ENCODE measurements around the gene ASCC2.
A peak's percentile ranks its signal among the peaks of the same experiment; 100 is the strongest.

The ASCC2 gene

DNA sequence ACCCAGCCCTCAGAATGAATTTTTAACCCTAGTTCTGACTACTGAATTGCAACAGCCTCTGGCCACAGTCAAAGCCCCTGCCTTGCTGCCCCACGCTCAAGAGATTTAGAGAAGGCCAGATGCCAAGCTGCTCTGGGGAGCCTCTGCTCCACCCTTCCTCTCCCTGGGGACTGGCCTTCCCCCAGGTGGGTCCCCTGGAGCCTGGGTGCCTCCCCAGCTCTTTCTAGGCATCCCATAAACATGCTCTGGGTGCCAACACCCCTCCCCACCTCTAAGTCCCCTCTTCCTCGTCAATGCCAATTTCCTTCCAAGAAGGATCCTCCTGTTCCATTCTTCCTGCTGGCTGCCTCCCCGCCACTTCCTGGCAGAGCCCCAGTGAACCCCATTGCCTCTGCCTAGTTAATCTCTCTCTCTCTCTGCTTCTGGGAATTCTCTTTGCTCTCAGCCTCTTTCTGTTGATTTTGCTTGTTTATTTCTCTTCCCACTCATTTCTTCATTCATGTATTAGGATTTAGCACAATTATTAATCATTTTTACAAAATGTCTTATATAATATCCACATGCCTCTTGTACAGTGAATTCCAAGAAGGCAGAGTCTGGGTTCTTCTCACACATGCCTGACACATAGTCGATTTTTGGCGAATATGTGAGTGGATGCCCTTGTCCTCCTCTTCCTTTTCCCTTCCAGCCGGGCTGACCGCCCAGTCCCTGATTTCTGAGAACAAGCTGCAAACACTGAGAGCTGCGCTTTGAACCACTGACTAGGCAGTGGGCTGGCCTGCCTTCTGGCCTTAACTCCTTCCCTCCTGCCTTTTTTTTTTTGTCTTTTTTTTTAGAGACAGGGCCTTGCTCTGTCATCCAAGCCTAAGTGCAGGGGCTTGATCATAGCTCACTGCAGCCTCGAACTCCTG is 53.4 kb downstream of the ASCC2 start:
- Histone ChIP-seq H3K9ac (ENCODE audit: low read length) (peak overlapping the region; percentile 42), H3K4me3 (ENCODE audit: low read length) (no peak overlapping the region), H3K9me3 (ENCODE audit: control insufficient read depth, low read length) (no peaks in the 10 kb centered on the region), H3K4me1 (ENCODE audit: control insufficient read depth, insufficient read depth, low read length) (peaks cover 33% of the 10 kb centered on the region), H3K36me3 (ENCODE audit: control insufficient read depth, insufficient read depth, low read length, severe bottlenecking) (peaks cover 24% of the 10 kb centered on the region), H3K27me3 (replicated peaks; ENCODE audit: control insufficient read depth, insufficient read depth, low read length) (no peaks in the 10 kb centered on the region)
- no peak for DNase-seq (ENCODE audit: low read depth)

DNA sequence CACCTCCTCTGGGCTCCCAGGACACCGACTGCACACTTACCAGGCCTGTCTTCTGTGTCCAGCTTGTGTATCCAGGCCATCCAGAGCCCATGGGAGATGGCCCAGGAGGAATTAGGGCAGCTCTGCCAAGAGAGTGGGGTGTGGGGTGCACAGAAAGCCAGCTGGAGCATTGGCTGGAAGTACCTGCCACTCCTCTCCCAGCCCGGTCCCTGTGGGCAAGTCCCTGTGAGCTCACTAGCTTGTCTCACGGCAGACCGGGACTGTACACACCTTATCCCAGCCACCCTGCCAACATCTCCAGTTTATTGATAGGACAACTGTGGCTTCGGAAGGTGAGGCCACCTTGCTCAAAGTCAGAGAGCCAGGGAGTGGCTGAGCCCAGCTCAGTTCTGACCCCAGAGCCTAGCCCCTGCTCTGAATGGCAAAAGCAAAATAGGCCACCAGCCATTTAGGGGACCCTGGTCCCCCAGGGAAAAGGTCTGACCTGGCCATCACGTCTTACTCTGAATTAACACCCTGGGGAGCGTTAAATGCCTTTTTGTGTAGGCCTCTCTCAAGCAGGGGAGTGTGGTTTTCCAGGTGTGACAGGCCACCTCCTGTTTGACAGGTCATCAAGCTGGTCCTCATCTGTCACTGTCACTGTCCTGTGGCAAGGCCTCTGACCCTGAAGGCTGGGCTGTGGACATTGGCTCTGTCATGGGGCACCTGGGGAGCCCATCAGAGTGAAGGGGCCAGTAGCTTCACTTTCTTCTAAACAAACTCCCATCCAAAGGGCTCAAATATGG is 55.8 kb downstream of the ASCC2 start:
- no peak for DNase-seq (ENCODE audit: low read depth)
- Histone ChIP-seq H3K9me3 (ENCODE audit: control insufficient read depth, low read length) (no peaks in the 10 kb centered on the region), H3K4me1 (ENCODE audit: control insufficient read depth, insufficient read depth, low read length) (peaks cover 47% of the 10 kb centered on the region), H3K27me3 (replicated peaks; ENCODE audit: control insufficient read depth, insufficient read depth, low read length) (no peaks in the 10 kb centered on the region), H3K36me3 (ENCODE audit: control insufficient read depth, insufficient read depth, low read length, severe bottlenecking) (no peaks in the 10 kb centered on the region), H3K9ac (ENCODE audit: low read length) (peak overlapping the region; percentile 80), H3K4me3 (ENCODE audit: low read length) (no peak overlapping the region)

DNA sequence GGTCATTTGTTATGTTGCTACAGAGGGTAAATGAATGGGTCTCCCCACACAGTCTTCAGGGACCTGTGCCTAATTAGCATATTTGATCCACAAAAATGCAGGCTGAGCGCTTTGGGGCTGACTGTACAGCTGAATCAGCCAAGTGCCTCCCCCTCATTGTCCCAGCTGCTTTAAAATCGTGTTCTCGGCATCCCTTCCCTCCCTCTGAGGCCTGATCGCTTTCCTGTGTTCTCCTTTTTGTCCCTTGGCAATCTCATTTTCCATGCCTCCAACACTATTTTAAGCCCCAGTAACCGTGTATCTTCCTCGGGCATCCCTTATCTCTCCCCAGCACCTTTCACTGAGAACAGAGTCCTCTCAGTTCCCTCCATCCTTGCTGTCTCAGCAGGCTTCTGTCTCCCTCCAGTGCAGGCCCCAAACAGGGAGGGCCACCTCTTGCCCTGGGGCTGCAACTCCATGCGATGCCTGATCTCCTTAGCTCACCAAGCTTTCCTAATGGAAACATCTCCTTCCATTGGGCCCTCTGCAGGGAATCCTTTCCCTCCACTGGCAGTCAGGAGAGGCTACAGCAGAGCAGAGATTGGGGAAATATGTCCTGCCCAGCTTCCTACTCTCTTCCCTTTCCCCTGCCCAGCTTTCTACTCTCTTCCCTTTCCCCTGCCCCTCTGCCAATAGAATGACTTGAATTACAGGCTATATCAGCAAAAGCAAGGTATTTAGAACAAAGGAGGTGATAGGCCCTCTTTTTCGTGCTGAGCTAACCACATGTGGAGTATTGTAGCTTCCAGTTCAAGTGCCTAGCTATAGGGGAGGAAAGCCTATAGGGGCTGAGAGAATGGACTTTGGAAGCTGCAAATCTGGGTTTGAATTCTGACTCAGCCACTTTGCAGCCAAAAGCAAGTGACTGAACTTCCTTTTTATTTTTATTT is 57.1 kb downstream of the ASCC2 start:
- Histone ChIP-seq H3K36me3 (ENCODE audit: control insufficient read depth, insufficient read depth, low read length, severe bottlenecking) (no peaks in the 10 kb centered on the region), H3K9ac (ENCODE audit: low read length) (peak overlapping the region; percentile 80), H3K9me3 (ENCODE audit: control insufficient read depth, low read length) (no peaks in the 10 kb centered on the region), H3K4me1 (ENCODE audit: control insufficient read depth, insufficient read depth, low read length) (peaks cover 47% of the 10 kb centered on the region), H3K27me3 (replicated peaks; ENCODE audit: control insufficient read depth, insufficient read depth, low read length) (no peaks in the 10 kb centered on the region), H3K4me3 (ENCODE audit: low read length) (peak overlapping the region; percentile 11)
- peak; percentile 71 for DNase-seq (ENCODE audit: low read depth)

DNA sequence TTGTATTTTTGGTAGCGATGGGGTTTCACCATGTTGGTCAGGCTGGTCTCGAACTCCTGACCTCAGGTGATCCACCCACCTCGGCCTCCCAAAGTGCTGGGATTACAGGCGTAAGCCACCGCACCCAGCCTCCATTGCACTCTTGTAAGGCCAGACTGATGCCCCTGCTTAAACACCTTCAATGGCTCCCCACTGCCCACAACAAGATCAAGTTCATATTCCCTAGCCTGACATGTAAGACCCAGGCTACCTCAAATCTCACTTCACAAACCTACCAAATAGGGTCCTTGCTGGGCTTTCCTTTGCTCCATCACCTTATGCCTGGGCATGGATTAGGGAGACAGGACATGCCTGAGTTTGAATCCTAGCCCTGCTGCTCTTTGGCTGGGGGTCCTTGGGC is 57.9 kb downstream of the ASCC2 start:
- Histone ChIP-seq H3K36me3 (ENCODE audit: control insufficient read depth, insufficient read depth, low read length, severe bottlenecking) (no peaks in the 10 kb centered on the region), H3K27me3 (replicated peaks; ENCODE audit: control insufficient read depth, insufficient read depth, low read length) (no peaks in the 10 kb centered on the region), H3K4me1 (ENCODE audit: control insufficient read depth, insufficient read depth, low read length) (peaks cover 47% of the 10 kb centered on the region), H3K4me3 (ENCODE audit: low read length) (no peak overlapping the region), H3K9me3 (ENCODE audit: control insufficient read depth, low read length) (no peaks in the 10 kb centered on the region), H3K9ac (ENCODE audit: low read length) (no peak overlapping the region)
- no peak for DNase-seq (ENCODE audit: low read depth)

DNA sequence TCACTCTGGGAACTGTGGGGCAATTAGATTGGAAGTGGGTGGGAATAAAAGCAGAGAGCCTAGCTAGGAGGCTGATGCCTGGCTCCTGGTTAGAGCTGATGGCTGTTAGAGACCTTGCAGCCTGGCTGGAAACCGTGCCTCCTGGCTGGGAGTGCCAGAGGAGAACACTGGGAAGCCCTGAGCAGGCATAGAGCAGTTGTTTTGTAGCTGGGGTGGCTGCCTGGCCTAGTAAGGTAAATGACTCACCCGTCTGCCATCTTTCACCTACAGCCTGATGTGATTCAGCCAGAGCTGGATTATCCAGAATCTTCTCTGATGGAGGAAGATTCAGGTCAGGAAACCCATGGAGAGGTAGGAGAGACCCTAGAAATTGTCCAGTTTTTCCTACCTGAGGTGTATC is 64.8 kb downstream of the ASCC2 start:
- Histone ChIP-seq H3K9me3 (ENCODE audit: control insufficient read depth, low read length) (no peaks in the 10 kb centered on the region), H3K9ac (ENCODE audit: low read length) (no peak overlapping the region), H3K4me1 (ENCODE audit: control insufficient read depth, insufficient read depth, low read length) (peaks cover 13% of the 10 kb centered on the region), H3K27me3 (replicated peaks; ENCODE audit: control insufficient read depth, insufficient read depth, low read length) (no peaks in the 10 kb centered on the region), H3K36me3 (ENCODE audit: control insufficient read depth, insufficient read depth, low read length, severe bottlenecking) (peaks cover 20% of the 10 kb centered on the region), H3K4me3 (ENCODE audit: low read length) (no peak overlapping the region)
- peak; percentile 24 for DNase-seq (ENCODE audit: low read depth)

DNA sequence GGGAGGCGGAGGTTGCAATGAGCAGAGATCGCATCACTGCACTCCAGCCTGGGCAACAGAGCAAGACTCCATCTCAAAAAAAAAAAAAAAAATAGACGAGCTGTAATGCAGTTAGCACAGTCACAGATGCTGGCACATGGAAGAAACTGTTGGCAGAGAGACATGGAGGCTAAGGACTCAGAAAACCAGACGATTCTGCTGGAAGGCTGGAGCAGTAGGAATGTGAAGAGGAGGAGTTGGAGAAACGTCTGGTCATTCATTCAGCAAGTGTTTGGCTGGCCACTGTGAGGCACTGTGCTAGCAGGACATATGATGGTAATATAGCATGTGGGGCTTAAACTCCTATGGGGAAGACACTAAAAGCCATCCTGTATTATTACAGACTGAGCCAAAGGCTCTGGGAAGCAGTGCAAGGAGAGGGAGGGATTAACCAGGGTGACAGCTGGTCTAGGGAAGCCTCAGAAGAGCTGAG is 65.9 kb downstream of the ASCC2 start:
- no peak overlapping the region for H3K4me3 ChIP-seq (ENCODE audit: low read length)
- H3K9ac ChIP-seq (ENCODE audit: low read length) = no peak overlapping the region
- peak; percentile 47 for DNase-seq (ENCODE audit: low read depth)
- H3K36me3 ChIP-seq (ENCODE audit: control insufficient read depth, insufficient read depth, low read length, severe bottlenecking) = peaks cover 20% of the 10 kb centered on the region
- peaks cover 18% of the 10 kb centered on the region for H3K4me1 ChIP-seq (ENCODE audit: control insufficient read depth, insufficient read depth, low read length)
- H3K9me3 ChIP-seq (ENCODE audit: control insufficient read depth, low read length) = no peaks in the 10 kb centered on the region
- H3K27me3 ChIP-seq (replicated peaks; ENCODE audit: control insufficient read depth, insufficient read depth, low read length) = no peaks in the 10 kb centered on the region

DNA sequence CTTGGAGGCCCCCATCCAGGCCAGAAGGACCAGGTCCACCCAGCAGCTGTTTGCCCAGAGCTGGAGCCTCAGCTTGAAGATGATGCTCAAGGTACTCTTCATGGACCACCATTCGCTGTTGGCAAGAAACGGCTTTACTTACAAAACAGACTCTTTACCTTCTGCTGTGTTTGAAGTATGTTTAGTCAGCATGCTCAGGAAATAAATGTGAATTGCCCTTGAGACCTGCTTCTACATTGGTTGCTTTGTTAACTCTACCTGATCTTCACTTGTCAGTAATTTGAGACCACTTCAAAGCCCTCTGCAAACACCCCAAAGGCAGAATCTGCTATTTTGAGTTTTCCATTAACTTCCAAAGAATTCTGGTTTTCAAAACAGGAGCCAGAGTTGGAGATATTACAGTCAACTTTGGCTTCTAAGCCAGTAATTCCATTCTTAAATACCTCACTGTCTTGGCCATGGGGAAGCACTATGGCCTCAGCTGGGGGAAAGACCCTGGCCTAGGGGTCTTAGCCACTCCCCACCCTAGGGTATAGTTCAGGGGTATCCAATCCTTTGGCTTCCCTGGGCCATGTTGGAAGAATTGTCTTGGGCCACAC is 68.3 kb downstream of the ASCC2 start:
- Histone ChIP-seq H3K36me3 (ENCODE audit: control insufficient read depth, insufficient read depth, low read length, severe bottlenecking) (peaks cover 20% of the 10 kb centered on the region), H3K9ac (ENCODE audit: low read length) (no peak overlapping the region), H3K4me1 (ENCODE audit: control insufficient read depth, insufficient read depth, low read length) (peaks cover 21% of the 10 kb centered on the region), H3K4me3 (ENCODE audit: low read length) (no peak overlapping the region), H3K27me3 (replicated peaks; ENCODE audit: control insufficient read depth, insufficient read depth, low read length) (no peaks in the 10 kb centered on the region), H3K9me3 (ENCODE audit: control insufficient read depth, low read length) (no peaks in the 10 kb centered on the region)
- no peak for DNase-seq (ENCODE audit: low read depth)

DNA sequence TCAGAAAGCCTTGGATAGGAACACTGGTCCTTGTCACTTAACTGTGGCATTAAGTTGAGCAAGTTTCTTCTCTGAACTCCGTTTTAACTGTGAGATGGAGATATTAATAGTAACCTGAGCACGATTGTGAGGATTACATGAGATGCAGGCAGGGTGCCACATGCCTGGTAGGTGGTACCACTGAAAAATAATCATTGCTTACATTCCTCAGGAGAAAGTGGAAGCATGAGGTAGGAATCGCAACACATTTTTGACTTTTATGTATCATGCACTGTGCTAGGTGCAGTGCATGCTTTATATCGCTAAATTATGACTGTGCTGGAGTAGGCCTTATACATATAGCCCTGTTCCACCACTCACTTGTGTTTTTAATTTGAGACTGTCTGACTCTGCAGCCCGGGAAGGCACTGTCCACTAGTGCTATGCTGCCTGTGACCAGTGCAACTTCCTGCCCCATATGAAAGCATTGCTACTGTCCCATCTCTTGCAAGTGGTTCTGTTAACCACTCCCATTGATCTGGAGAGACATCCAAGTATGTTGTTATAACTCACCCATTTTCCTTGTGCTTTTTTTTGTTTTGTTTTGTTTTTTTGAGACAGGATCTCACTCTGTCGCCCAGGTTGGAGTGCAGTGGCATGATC is 69.9 kb downstream of the ASCC2 start:
- peaks cover 20% of the 10 kb centered on the region for H3K36me3 ChIP-seq (ENCODE audit: control insufficient read depth, insufficient read depth, low read length, severe bottlenecking)
- no peaks in the 10 kb centered on the region for H3K27me3 ChIP-seq (replicated peaks; ENCODE audit: control insufficient read depth, insufficient read depth, low read length)
- H3K4me3 ChIP-seq (ENCODE audit: low read length) = peak overlapping the region; percentile 98
- H3K9ac ChIP-seq (ENCODE audit: low read length) = peak overlapping the region; percentile 99
- H3K4me1 ChIP-seq (ENCODE audit: control insufficient read depth, insufficient read depth, low read length) = peaks cover 18% of the 10 kb centered on the region
- H3K9me3 ChIP-seq (ENCODE audit: control insufficient read depth, low read length) = no peaks in the 10 kb centered on the region
- peak; percentile 29 for DNase-seq (ENCODE audit: low read depth)

DNA sequence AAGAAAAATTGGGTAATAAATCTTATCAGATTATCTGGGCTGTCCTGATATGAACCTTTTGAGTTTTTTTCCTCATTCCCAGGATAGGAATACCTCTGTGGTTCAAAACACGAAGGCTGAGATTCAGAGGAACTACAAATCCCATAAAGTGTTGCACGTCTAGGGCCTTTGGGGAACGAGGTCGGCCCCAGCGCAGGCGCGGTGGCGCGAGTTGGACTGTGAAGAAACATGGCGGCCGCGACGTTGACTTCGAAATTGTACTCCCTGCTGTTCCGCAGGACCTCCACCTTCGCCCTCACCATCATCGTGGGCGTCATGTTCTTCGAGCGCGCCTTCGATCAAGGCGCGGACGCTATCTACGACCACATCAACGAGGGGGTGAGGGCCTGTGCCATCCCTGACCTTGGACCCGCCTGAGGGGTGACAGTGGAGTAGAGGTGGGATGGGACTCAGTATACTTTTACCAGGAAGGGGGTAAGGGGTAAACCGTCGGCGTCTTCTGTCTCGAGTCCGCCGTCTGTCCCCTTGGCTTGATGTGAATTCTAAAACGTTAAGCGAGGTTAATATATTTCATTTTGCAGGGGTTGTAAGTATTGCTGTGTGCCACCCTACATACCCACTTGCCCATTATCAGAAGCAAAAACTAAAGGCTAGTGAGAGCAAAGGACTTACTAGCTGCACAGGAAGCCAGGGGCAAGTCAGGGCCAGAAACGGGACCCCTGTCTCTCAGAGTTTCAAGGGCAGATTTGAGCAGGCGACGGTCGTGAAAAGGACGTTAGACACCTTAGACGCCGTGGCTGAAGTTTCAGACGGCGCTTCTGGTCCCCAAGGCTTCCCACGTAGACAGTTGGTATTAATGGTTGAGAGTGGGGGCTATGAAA is 70.7 kb downstream of the ASCC2 start, which contains the start of gene UQCR10:
TSS of gene UQCR10 (plus strand) at position 199 of the 881 bp plus-strand sequence. CDS start at position 229, 30 bp downstream.
- peak within 1 kb of the TSS; percentile 99 for H3K9ac ChIP-seq (ENCODE audit: low read length)
- no peaks in the 10 kb centered on the region for H3K9me3 ChIP-seq (ENCODE audit: control insufficient read depth, low read length)
- H3K4me1 ChIP-seq (ENCODE audit: control insufficient read depth, insufficient read depth, low read length) = peaks cover 15% of the 10 kb centered on the region
- peak; percentile 96 for DNase-seq (ENCODE audit: low read depth)
- H3K27me3 ChIP-seq (replicated peaks; ENCODE audit: control insufficient read depth, insufficient read depth, low read length) = no peaks in the 10 kb centered on the region
- peaks cover 20% of the 10 kb centered on the region for H3K36me3 ChIP-seq (ENCODE audit: control insufficient read depth, insufficient read depth, low read length, severe bottlenecking)
- H3K4me3 ChIP-seq (ENCODE audit: low read length) = peak within 1 kb of the TSS; percentile 98

All from adipocyte (in vitro differentiated cells).